Mesothelial cell of epicardium (in vitro differentiated cells): ENCODE data around the gene MMP24OS. TPM values are rescaled to one million over a fixed set of nuclear protein-coding genes. Genes with fewer than 3 reads are reported as not detected.

ENCODE experiments used
- DNase-seq, 2 experiments: peaks; one replicate each; pipeline ENCODE4 v3.0.0; 2021; ENCODE audit warnings: low spot score in 2 of 2; ENCODE audit not compliant: unreplicated experiment in 2 of 2
- H3K27ac Mint-ChIP-seq: 2 replicates; pipeline ENCODE4 v1.8.0; 2021; ENCODE audit warnings: mixed read lengths
- H3K27me3 Mint-ChIP-seq: 2 replicates; pipeline ENCODE4 v1.8.0; 2021; ENCODE audit warnings: low read depth, mixed read lengths
- H3K36me3 Mint-ChIP-seq: 2 replicates; pipeline ENCODE4 v1.8.0; 2021; ENCODE audit warnings: mixed read lengths
- H3K4me1 Mint-ChIP-seq: 2 replicates; pipeline ENCODE4 v1.8.0; 2021; ENCODE audit warnings: mixed read lengths
- H3K4me3 Mint-ChIP-seq: 2 replicates; pipeline ENCODE4 v1.8.0; 2021; ENCODE audit warnings: mild to moderate bottlenecking, moderate library complexity, mixed read lengths
- H3K9me3 Mint-ChIP-seq: 2 replicates; pipeline ENCODE4 v1.8.0; 2021; ENCODE audit warnings: mixed read lengths
- CTCF ChIP-seq: fragments of 200-600 bp; sonication (generic); IDR thresholded peaks from one replicate; pipeline ENCODE4 v1.5.0; 2021; ENCODE audit warnings: antibody characterized with exemption; ENCODE audit not compliant: unreplicated experiment
- total RNA-seq: library from RNA; stranded (reverse); gene quantifications from 3 replicates; pipeline ENCODE4 v1.2.1, GENCODE V29; 2021

MMP24OS gene
- total RNA-seq, 1 donor from 2014 or later = 66.1 TPM

DNA sequence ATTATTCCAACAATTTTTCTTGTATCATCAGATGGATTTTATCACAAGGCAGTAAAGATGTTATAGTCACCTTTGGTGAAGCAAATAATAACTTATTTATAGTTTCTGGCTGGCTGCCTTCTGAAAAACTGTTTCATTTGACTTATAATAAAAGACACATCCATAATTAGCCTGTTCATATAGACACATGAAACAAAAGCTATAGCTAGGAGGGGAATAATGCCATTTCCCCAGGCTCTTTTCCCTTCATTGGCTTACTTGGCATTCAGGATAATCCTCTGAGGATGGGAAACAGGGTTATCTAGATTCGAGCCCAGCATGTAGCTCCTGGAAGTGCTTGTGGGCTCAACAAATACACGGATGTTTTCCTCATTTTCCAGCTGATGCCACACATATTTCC, 33.9 kb downstream of the MMP24OS start:
- Mint-ChIP-seq H3K27me3 (no peaks in the 10 kb centered on the region), H3K36me3 (no peaks in the 10 kb centered on the region), H3K27ac (no peak overlapping the region), H3K4me3 (no peak overlapping the region), H3K4me1 (no peaks in the 10 kb centered on the region), H3K9me3 (no peaks in the 10 kb centered on the region)
- no peak for TF ChIP-seq CTCF
- no peak for DNase-seq

DNA sequence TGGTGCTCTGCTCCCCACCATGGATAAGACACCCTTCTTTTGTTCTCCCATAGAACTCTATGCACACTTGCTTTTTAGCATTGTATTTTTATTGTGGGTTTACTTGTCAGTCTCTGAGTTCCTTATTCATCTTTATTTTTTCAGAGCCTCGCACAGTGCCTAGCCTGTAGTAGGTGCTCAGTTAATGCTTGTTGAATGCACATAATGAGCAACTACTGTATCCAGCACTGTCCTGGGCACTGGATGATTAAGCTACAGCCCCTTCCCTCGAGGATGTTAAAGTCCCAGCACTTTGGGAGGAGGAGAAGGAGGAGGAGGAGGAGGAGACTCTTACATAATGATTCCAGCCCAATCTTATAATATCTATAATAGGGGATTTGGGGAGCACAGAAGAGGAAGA, 34.6 kb downstream of the MMP24OS start:
- Mint-ChIP-seq H3K27ac (no peak overlapping the region), H3K4me1 (no peaks in the 10 kb centered on the region), H3K36me3 (no peaks in the 10 kb centered on the region), H3K9me3 (no peaks in the 10 kb centered on the region), H3K27me3 (no peaks in the 10 kb centered on the region), H3K4me3 (no peak overlapping the region)
- no peak for DNase-seq
- no peak for TF ChIP-seq CTCF

DNA sequence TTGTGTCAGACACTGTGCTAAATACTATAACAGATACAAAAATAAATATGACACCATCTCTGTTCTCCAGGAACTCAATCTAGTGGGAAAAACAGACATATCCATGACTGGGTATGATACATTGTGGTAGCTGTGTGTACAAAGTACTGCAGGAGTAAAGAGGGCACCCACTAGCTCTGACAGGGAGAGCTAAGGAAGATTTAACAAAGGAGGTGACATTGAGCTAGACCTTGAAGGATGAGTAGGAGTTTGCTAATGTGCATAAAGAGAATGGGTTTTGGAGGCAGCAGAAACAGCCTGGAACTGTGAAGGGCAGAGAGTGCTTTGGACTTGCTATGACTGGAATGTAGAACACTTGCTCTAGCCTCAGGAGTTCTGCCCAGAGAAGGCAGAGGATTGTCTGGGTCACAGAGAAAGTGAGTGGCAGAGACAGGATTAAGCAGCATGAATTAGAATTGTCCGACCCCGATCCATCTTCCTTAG, 37.1 kb downstream of the MMP24OS start:
- Mint-ChIP-seq H3K27me3 (no peaks in the 10 kb centered on the region), H3K9me3 (peaks cover 4% of the 10 kb centered on the region), H3K36me3 (peaks cover 3% of the 10 kb centered on the region), H3K4me1 (no peaks in the 10 kb centered on the region), H3K27ac (no peak overlapping the region), H3K4me3 (no peak overlapping the region)
- TF ChIP-seq CTCF = no peak
- DNase-seq = no peak

DNA sequence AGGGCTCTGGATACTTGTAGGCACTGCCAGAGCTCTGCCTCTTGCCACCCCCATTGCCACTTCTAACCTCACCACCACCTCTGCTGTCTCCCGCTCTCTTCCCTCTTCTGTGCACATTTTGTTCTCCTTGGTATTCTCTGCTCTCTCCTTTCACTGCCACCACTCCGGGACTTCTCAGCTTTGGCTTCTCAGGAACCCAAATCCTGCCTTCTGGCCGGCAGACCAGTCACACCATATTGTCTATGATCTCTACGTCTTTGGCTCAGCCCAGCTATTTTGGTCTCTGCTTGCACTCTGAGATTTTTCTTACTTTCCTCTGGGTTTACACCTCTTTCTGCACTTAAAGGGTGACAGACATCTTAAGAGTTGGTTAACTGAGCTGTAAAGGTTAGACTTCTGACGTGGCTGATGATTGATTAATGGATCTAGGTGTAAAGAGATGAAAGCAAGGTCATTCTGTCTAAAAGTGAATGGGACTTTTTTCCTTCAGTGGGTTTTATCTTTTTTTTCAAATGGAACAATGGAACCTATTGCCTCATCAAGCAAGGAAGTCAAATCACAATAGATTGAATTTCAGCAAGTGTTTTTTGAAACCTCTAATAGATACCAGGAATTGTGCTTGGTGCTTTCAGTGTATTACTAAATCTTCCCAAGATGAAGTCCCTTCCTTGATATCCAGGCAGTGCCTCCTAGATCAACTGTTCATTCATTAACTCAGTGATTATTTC, 37.7 kb downstream of the MMP24OS start:
- Mint-ChIP-seq H3K36me3 (peaks cover 3% of the 10 kb centered on the region), H3K9me3 (peaks cover 4% of the 10 kb centered on the region), H3K4me3 (no peak overlapping the region), H3K27ac (no peak overlapping the region), H3K4me1 (no peaks in the 10 kb centered on the region), H3K27me3 (no peaks in the 10 kb centered on the region)
- TF ChIP-seq CTCF = no peak
- no peak for DNase-seq

DNA sequence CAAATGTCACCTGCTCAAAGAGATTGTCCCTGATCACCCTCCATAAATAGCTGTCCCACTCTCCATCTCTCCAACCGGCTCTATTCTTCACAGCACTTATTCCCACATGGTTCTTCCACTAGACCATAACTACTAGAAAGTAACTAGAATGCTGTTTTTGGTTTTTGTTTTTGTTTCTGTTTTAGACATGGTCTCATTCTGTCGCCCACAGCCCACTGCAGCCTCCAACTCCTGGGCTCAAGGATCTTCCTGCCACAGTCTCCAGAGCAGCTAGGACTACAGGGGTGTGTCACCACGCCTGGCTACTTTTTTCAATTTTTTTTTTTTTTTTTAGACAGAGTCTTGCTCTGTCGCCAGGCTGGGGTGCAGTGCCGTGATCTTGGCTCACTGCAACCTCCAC, 39.2 kb downstream of the MMP24OS start:
- Mint-ChIP-seq H3K4me3 (no peak overlapping the region), H3K9me3 (peaks cover 4% of the 10 kb centered on the region), H3K4me1 (no peaks in the 10 kb centered on the region), H3K36me3 (peaks cover 3% of the 10 kb centered on the region), H3K27ac (no peak overlapping the region), H3K27me3 (no peaks in the 10 kb centered on the region)
- DNase-seq = no peak
- TF ChIP-seq CTCF = no peak
